DOHH2 (cell line): Measurements from ENCODE around the gene CLEC14A.

Source experiments
- H3F3A ChIP-seq: fragments of 200-600 bp; sonication (generic), shearing (Covaris generic); 2 replicates; pipeline ENCODE4 v1.6.0; 2016; ENCODE audit warnings: antibody characterized with exemption, mild to moderate bottlenecking; ENCODE audit not compliant: control insufficient read depth, insufficient read depth
- H3K27ac ChIP-seq: fragments of 200-600 bp; sonication (generic); 2 replicates; pipeline ENCODE4 v1.5.1; 2014; ENCODE audit warnings: low read depth, mild to moderate bottlenecking, low read length, moderate library complexity
- H3K27me3 ChIP-seq: fragments of 200-600 bp; sonication (generic); 2 replicates; pipeline ENCODE4 v1.6.1; 2014; ENCODE audit warnings: mild to moderate bottlenecking, low read length, mixed read lengths; ENCODE audit not compliant: control insufficient read depth
- H3K36me3 ChIP-seq: fragments of 200-600 bp; sonication (generic); 2 replicates; pipeline ENCODE4 v1.6.1; 2014; ENCODE audit warnings: mild to moderate bottlenecking, low read length, moderate library complexity, mixed read lengths; ENCODE audit not compliant: control insufficient read depth
- H3K4me1 ChIP-seq: fragments of 200-600 bp; sonication (generic); 2 replicates; pipeline ENCODE4 v1.6.1; 2014; ENCODE audit warnings: mild to moderate bottlenecking, low read length, mixed read lengths; ENCODE audit not compliant: control insufficient read depth
- H3K4me2 ChIP-seq: fragments of 200-600 bp; sonication (generic); 2 replicates; pipeline ENCODE4 v1.6.0; 2014; ENCODE audit warnings: mild to moderate bottlenecking, low read length, moderate library complexity
- H3K4me3 ChIP-seq: fragments of 200-600 bp; sonication (generic); 2 replicates; pipeline ENCODE4 v1.5.1; 2014; ENCODE audit warnings: mild to moderate bottlenecking, low read length, mixed read lengths
- H3K79me2 ChIP-seq: fragments of 200-600 bp; sonication (generic); 2 replicates; pipeline ENCODE4 v1.6.1; 2014; ENCODE audit warnings: mild to moderate bottlenecking, low read length, mixed read lengths; ENCODE audit not compliant: control insufficient read depth
- H3K9me2 ChIP-seq: fragments of 200-600 bp; sonication (generic); replicated peaks from 2 replicates; pipeline ENCODE4 v1.6.1; 2014; ENCODE audit warnings: mild to moderate bottlenecking, low read length, mixed read lengths; ENCODE audit not compliant: control insufficient read depth
- H3K9me3 ChIP-seq: fragments of 200-600 bp; sonication (generic); 2 replicates; pipeline ENCODE4 v1.6.1; 2014; ENCODE audit warnings: antibody characterized with exemption, low read length, mixed read lengths; ENCODE audit not compliant: control insufficient read depth, insufficient read depth
- H4K20me1 ChIP-seq: fragments of 200-600 bp; sonication (generic); 2 replicates; pipeline ENCODE4 v1.6.0; 2014; ENCODE audit warnings: low read depth, mild to moderate bottlenecking, antibody characterized with exemption, low read length, moderate library complexity; ENCODE audit not compliant: control insufficient read depth, insufficient read depth
- EZH2phosphoT487 ChIP-seq: fragments of 200-600 bp; sonication (generic); IDR thresholded peaks from 2 replicates; pipeline ENCODE4 v1.6.1; 2017; ENCODE audit warnings: borderline replicate concordance, mild to moderate bottlenecking, antibody characterized with exemption, low read length, moderate library complexity, mixed read lengths
- TF ChIP-seq, protein P1 (sequence below): fragments of 200-600 bp; sonication (generic); IDR thresholded peaks from one replicate; pipeline ENCODE4 v1.5.1; 2014; ENCODE audit warnings: antibody characterized with exemption, mild to moderate bottlenecking, low read depth, low read length; ENCODE audit not compliant: poor library complexity, severe bottlenecking

Gene CLEC14A

DNA sequence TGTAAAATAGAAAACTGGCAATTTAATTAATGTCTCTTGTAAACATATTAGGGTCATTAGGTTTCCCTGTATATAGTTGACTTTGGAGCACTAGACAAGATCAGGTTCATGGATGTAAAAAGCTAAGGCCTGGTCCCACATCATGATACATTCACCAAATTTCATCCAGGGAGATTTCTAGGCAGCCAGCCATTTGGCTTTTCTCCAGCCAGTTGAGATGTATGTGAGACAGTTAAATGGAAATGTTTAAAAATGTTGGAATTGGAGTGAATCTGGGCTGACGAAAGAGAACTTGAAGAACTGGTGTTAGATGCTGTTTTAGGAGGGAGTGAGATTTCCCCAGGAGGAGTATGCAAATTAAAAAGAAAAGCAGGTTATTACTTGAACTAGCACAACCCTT, 41.8 kb upstream of the CLEC14A start:
- TF ChIP-seq EZH2phosphoT487: no peak
- TF ChIP-seq, protein P1, sequence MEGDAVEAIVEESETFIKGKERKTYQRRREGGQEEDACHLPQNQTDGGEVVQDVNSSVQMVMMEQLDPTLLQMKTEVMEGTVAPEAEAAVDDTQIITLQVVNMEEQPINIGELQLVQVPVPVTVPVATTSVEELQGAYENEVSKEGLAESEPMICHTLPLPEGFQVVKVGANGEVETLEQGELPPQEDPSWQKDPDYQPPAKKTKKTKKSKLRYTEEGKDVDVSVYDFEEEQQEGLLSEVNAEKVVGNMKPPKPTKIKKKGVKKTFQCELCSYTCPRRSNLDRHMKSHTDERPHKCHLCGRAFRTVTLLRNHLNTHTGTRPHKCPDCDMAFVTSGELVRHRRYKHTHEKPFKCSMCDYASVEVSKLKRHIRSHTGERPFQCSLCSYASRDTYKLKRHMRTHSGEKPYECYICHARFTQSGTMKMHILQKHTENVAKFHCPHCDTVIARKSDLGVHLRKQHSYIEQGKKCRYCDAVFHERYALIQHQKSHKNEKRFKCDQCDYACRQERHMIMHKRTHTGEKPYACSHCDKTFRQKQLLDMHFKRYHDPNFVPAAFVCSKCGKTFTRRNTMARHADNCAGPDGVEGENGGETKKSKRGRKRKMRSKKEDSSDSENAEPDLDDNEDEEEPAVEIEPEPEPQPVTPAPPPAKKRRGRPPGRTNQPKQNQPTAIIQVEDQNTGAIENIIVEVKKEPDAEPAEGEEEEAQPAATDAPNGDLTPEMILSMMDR: no peak
- H3K27me3 ChIP-seq: no peaks in the 10 kb centered on the region
- H3K4me2 ChIP-seq: no peak overlapping the region
- H3K9me3 ChIP-seq: no peaks in the 10 kb centered on the region
- no peak overlapping the region for H3K4me3 ChIP-seq
- H3K27ac ChIP-seq: no peak overlapping the region
- no peaks in the 10 kb centered on the region for H3K36me3 ChIP-seq
- H4K20me1 ChIP-seq: no peaks in the 10 kb centered on the region
- no peaks in the 10 kb centered on the region for H3K4me1 ChIP-seq
- H3K9me2 ChIP-seq: no peaks in the 10 kb centered on the region
- no peaks in the 10 kb centered on the region for H3F3A ChIP-seq
- no peaks in the 10 kb centered on the region for H3K79me2 ChIP-seq

DNA sequence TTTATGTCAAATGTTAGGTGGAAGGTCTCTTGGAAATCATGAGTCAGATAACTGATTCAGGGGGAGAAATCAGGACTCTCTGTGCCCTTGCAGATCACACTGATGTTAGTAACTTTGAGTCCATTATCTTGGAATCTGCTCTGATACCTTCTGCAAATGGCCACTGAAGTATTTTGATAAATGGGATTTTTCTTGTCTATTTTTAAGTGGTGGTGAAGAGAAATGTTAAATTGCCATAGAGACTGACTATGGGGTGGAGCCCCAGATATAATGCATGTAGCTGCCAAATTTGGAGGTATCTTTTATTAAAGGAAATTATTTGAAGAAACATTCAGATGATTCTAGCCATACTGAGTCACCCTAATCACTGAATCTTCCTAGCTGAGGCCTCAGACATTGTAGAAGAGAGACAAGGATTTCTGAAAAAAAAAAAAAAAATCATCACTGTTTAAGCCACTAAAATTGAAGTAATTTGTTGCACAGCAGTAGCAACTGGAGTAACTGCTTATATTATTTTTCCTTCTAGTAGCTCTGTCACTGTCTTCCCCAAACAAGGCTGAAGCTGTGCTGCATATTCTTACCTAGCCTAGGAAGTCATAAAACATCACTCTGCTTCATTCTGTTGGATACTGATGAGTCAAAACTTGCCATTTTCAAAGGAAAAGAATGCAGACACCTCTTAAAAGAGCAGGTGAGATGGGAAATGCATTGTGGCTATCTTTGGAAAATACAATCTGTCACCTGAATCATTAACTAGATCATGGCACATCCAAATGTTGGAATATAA, 36.0 kb upstream of the CLEC14A start:
- H3K27ac ChIP-seq: no peak overlapping the region
- no peaks in the 10 kb centered on the region for H3K4me1 ChIP-seq
- H3K4me3 ChIP-seq: no peak overlapping the region
- no peaks in the 10 kb centered on the region for H3K9me3 ChIP-seq
- no peaks in the 10 kb centered on the region for H3K79me2 ChIP-seq
- TF ChIP-seq EZH2phosphoT487: no peak
- TF ChIP-seq, protein P1: no peak
- H3K27me3 ChIP-seq: no peaks in the 10 kb centered on the region
- no peaks in the 10 kb centered on the region for H3F3A ChIP-seq
- H3K36me3 ChIP-seq: no peaks in the 10 kb centered on the region
- H4K20me1 ChIP-seq: no peaks in the 10 kb centered on the region
- H3K4me2 ChIP-seq: no peak overlapping the region
- no peaks in the 10 kb centered on the region for H3K9me2 ChIP-seq

DNA sequence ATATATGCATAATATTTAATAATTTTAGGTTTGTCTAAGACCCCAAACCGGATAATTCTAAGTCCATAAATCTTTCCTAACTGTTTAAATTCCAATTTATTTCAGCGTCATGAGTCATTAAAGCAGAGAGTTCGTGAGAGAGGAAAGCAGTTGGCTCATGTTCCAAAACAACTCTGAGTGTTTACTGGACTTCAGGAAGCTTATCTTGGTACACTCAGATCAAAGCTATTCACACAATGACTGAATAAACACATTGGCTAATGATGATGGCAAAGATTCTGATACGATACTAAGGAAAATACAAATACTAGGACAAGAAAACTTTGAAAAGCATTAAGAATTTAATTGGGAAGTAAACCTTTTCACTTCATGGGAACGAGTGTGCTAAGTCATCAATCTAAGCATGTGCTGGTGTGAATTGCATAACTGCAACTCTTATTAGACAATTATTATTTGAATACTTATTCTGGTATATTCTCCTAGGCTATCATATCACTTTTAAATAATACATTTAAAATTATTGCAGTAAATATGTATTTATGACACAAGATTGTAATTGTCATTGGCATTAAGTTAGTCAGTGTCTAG, 34.8 kb upstream of the CLEC14A start:
- no peaks in the 10 kb centered on the region for H3F3A ChIP-seq
- H3K27ac ChIP-seq: no peak overlapping the region
- H3K4me1 ChIP-seq: no peaks in the 10 kb centered on the region
- no peaks in the 10 kb centered on the region for H3K9me3 ChIP-seq
- no peaks in the 10 kb centered on the region for H3K79me2 ChIP-seq
- H3K9me2 ChIP-seq: no peaks in the 10 kb centered on the region
- H4K20me1 ChIP-seq: no peaks in the 10 kb centered on the region
- H3K27me3 ChIP-seq: no peaks in the 10 kb centered on the region
- no peak overlapping the region for H3K4me3 ChIP-seq
- H3K4me2 ChIP-seq: no peak overlapping the region
- TF ChIP-seq EZH2phosphoT487: no peak
- TF ChIP-seq, protein P1: no peak
- H3K36me3 ChIP-seq: no peaks in the 10 kb centered on the region
